Brain pericyte (primary cell): ENCODE results near the gene ZFPM1.
"Not testable (repeated sequence)": the region's sequence is repeated elsewhere in the genome, so short reads cannot be mapped to it uniquely, and the experiment has no call there.

Source experiments
- DNase-seq: peaks from one replicate; pipeline ENCODE4 v3.0.0-alpha.2; 2012; ENCODE audit warnings: low read depth, low spot score

The ZFPM1 gene

GRCh38 chr16:88478889-88479792, 26.1 kb downstream of the ZFPM1 start:
- no peak for DNase-seq

GRCh38 chr16:88479793-88480760, 27.0 kb downstream of the ZFPM1 start:
- DNase-seq = no peak

GRCh38 chr16:88480829-88481228, 27.7 kb downstream of the ZFPM1 start:
- no peak for DNase-seq

- no peak for DNase-seq
Observed at GRCh38 chr16:88481851-88482250, 28.8 kb downstream of the ZFPM1 start.

GRCh38 chr16:88482630-88483391, 29.7 kb downstream of the ZFPM1 start:
- no peak for DNase-seq

GRCh38 chr16:88483392-88483641, 30.2 kb downstream of the ZFPM1 start:
- no peak for DNase-seq

GRCh38 chr16:88484505-88485365, 31.7 kb downstream of the ZFPM1 start:
- DNase-seq = no peak

GRCh38 chr16:88485366-88485741, 32.3 kb downstream of the ZFPM1 start:
- DNase-seq = not testable (repeated sequence)

GRCh38 chr16:88486398-88487123, 33.5 kb downstream of the ZFPM1 start:
- DNase-seq = no peak

GRCh38 chr16:88487124-88487432, 34.0 kb downstream of the ZFPM1 start:
- DNase-seq = no peak

- DNase-seq = no peak
Observed at GRCh38 chr16:88487920-88488851, 35.1 kb downstream of the ZFPM1 start.

- no peak for DNase-seq
Observed at GRCh38 chr16:88489163-88489741, 36.2 kb downstream of the ZFPM1 start.

- DNase-seq = no peak
Observed at GRCh38 chr16:88491001-88491559, 38.0 kb downstream of the ZFPM1 start.

GRCh38 chr16:88491560-88492310, 38.7 kb downstream of the ZFPM1 start:
- DNase-seq = no peak

GRCh38 chr16:88493879-88494278, 40.8 kb downstream of the ZFPM1 start:
- DNase-seq = no peak

GRCh38 chr16:88494335-88495154, 41.5 kb downstream of the ZFPM1 start:
- no peak for DNase-seq

GRCh38 chr16:88495268-88495772, 42.2 kb downstream of the ZFPM1 start:
- DNase-seq = no peak
